Measurements from ENCODE around the gene HELZ.

GRCh38 chr17:67041941-67042899 is 202.8 kb downstream of the HELZ start:
- TF ChIP-seq CTCF (IDR thresholded peaks at IDR 0.05) (no peak), POLR2A (IDR thresholded peaks at IDR 0.05) (no peak)

Data from lower leg skin (tissue), 3 donors.